ENCODE results near the gene SPON1.
"Not testable (repeated sequence)": the region's sequence is repeated elsewhere in the genome, so short reads cannot be mapped to it uniquely, and the experiment has no call there.

Gene SPON1

DNA sequence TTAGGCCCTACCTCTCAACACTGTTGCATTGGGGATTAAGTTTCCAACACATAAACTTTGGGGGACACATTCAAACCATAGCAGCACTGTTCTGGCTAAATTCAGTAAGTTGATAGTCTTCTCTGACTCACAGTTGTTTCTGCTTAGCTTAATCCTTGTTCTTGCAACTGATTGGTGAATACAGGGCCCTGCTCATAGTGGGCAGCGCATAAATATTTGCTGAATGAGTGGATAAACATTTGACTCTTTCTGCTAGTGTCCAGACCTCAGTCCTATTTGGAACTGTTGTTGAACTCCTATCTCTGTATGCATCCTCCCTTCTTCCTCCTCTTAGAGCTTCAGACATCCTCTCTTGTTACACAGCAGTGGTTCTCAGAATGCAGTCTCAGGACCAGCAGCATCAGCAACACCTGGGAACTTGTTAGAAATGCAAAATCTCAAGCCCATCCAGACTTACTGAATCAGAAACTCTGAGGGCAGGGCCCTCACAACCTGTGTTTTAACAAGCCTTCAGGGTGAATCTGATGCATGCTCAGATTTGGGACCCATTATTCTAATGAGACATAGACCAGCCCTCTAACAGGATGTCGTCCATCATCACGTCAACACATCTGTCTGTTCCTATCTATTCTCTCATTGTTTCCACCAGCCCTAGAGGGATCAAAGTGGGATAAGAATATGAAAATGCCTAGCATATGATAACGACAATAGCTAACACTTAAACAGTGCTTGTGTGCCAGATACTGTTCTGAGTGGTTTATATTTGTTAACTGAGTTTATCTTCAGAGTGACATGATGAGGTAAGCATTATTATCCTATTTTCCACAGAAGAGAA lies 22.3 kb downstream of the SPON1 start:
- DNase-seq: no peak

DNA sequence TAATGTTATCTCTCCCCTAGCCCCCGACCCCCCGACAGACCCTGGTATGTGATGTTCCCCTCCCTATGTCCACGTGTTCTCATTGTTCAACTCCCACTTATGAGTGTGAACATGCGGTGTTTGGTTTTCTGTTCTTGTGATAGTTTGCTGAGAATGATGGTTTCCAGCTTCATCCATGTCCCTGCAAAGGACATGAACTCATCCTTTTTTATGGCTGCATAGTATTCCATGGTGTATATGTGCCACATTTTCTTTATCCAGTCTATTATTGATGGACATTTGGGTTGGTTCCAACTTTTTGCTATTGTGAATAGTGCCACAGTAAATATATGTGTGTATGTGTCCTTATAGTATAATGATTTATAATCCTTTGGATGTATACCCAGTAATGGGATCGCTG lies 24.2 kb downstream of the SPON1 start:
- DNase-seq: not testable (repeated sequence)

DNA sequence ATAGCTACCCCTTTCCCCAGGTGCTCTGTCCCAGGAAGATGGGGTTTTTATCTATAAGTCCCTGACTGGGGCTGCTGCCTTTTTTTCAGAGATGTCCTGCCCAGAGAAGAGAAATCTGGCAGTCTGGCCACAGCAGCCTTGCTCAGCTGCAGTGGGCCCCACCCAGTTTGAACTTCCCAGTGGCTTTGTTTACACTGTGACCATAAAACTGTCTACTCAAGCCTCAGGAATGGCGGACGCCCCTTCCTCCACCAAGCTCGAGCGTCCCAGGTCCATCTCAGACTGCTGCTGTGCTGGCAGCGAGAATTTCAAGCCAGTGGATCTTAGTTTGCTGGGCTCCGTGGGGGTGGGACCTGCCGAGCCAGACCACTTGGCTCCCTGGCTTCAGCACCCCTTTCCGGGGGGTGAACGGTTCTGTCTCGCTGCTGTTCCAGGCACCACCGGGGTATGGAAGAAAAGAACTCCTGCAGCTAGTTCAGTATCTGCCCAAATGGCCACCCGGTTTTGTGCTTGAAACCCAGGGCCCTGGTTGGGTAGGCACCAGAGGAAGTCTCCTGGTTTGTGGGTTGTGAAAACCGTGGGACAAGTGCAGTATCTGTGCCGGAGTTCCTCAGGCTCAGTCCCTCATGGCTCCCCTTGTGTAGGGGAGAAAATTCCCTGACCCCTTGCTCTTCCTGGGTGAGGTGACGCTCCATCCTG lies 29.8 kb downstream of the SPON1 start:
- not testable (repeated sequence) for DNase-seq

DNA sequence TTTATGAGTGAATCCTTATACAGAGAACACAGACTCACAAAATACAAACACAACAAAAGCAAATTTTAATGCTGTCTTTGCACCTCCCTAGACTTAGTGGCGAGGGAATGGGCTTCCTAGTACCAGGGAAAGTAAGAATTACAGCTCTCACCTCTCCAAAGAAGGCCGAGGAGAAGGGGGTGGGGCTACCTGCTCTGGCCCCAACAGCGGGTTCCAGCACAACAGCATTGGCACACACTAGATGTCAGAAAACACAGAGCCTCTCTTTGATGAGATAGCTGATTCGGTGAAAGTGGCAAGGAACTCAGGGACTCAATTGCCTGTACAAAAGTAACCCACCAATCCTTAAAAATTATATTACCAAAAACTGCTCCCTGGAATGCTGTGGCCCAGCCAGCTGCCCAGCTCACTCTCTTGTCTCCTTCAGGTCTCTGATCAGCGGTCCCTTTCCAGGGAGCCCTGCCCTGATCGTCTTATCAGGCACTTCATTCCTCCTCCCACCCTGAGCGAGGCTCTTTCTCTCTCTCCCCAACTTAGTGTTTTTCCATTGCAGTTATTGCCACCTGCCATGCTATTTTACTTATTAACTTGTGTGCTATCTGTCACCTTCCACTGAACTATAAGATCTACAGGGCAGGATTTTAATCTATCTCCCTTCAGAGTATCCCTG lies 30.7 kb downstream of the SPON1 start:
- no peak for DNase-seq

DNA sequence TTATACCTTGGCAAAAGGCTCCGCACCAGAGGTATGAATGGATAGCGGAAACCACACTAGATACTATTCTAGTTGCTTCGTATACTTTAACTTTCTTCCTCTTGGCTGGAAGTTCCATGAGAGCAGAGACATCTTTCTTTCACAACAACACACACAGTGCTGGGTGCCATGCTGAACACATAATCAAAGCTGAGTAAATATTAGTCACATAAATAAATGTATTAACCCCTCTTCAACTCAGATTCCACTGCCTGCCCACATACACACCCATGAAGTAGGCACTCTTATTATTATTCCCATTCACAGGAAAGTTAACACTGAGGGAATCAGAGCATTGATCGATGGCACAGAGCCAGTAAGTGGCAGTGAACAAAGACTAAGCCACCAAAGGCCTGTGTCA lies 35.4 kb downstream of the SPON1 start:
- no peak for DNase-seq

DNA sequence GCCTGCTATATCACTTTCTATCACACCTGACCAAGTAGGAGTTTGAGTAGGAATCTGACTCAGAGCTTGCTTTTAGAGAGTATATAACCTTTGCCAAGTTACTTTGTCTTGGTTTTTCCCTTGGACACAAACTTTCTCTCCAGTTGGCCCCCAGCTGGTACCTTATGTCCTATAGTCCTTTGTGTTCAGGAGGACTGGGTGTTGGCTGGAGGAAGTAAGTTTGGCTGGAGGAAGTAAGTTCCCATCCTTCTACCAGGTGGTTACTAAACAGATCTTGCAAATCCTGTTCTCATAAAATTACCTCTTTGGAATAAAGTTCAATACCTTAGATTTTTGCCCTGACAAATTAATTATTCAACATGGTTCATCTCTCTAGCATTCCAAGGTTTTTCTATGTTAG lies 37.2 kb downstream of the SPON1 start:
- DNase-seq: no peak

DNA sequence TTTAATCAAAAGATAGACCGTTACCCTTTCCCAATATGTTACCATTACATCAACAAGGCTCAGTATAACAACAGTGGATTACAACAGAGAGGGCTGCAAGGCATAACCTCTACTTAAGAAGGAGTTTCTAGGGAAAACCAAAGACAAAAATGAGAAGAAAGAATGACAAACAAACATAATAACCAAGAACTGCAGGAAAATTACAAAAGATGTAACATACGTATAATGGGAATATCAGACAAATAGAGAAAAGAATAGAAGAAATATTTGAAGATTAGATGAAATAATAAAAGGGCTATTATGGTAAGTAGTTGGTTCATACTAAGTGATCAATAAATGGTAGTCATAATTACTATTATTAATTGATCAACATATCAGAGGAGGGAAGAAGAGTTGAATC lies 39.1 kb downstream of the SPON1 start:
- DNase-seq: no peak

DNA sequence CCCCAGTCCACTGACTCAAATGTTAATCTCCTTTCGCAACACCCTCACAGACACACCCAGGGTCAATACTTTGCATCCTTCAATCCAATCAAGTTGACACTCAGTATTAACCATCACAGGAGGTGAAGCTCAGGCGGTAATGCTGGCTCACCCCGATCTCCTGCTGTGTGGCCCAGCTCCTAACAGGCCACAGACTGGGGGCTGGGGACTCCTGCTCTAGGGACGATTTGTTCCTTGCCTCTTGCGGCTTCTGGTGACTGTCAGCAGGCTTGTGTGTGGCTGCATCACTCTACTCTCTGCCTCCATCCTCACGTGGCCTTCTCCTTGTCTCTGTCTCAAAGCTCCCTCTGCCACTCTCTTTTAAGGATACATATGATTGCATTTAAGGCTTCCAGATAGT lies 45.0 kb downstream of the SPON1 start:
- DNase-seq: no peak

GRCh38 chr11:14010665-14011064 lies 48.1 kb downstream of the SPON1 start:
- no peak for DNase-seq

GRCh38 chr11:14012846-14013245 lies 50.3 kb downstream of the SPON1 start:
- no peak for DNase-seq

GRCh38 chr11:14015711-14016110 lies 53.2 kb downstream of the SPON1 start:
- DNase-seq: no peak

DNA sequence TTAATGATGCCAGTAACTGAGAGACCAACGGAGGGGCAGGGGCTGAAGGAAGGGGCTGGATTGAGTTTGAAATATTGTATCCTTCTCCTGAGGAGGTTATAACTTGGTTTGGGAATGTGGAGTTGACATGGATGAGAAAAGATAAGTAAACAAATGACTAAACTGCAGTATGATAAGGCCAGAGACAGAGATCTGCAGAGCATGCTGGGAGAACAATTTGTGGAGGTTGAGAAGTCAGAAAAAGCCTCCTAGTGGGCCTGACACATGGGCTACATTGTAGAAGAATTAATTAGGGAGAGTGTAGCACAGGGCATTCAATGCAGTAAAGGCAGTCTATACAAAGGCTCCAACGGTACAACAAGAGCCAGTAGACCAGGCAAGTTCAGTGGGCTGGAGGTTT lies 55.9 kb downstream of the SPON1 start:
- no peak for DNase-seq

DNA sequence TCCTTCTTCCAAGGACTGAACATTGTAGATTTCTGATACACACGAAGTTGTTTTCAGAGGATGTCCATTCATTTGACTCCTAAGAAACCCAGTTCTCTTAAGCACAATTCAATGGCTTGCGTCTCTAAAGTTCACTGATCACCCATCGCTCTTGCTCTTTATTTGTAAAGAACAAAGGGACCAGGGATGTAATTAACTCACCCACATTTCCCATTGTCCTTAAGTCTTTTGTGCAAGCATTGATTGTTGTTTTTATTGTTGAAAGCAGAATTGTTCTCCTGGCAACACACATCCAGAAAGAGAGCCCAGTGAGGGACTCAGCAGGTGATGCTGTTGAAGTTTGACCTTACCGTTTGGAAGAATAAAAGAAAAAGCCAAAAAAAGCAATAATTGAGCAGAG lies 59.2 kb downstream of the SPON1 start:
- DNase-seq: no peak

DNA sequence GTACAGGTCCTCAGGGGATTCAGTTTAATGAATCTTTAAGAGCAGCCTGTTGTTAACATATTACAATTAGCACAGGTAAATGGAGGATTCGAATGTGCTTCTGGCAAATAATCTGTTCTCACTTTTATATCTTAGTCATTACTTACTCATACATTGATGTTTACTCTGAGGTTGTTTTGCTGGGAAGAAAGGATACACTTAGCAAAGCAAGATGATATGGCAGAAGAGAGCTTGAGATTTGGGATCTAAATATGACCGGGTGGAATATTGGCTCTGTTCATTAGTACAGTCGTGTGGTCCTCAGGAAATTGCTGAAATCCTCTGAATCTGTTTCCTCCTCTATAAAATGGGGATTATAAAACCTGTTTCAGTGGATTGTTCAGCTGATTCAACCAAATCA lies 59.7 kb downstream of the SPON1 start:
- no peak for DNase-seq

GRCh38 chr11:14022821-14023220 lies 60.3 kb downstream of the SPON1 start:
- DNase-seq: no peak

GRCh38 chr11:14026961-14027360 lies 64.4 kb downstream of the SPON1 start:
- DNase-seq: no peak

- no peak for DNase-seq
Measured at GRCh38 chr11:14027525-14027924, 65.0 kb downstream of the SPON1 start.

GRCh38 chr11:14029440-14029839 lies 66.9 kb downstream of the SPON1 start:
- no peak for DNase-seq

- DNase-seq: peak; percentile 1
Measured at GRCh38 chr11:14029971-14030920, 67.7 kb downstream of the SPON1 start.

DNA sequence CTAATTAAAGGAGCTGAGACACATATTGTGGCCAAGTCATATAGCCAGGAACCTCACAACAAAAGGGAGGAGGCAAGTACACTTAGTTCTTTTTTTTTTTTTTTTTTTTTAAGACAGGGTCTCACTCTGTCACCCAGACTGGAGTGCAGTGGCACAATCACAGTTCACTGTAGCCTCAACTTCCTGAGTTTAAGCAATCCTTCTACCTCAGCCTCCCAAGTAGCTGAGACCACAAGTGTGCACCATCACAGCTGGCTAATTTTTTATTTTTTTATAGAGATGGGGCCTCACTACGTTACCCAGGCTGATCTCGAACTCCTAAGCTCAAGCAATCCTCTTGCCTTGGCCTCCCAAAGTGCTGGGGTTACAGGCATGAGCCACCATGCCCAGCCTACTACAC lies 73.0 kb downstream of the SPON1 start:
- not testable (repeated sequence) for DNase-seq

GRCh38 chr11:14036469-14036868 lies 73.9 kb downstream of the SPON1 start:
- DNase-seq: no peak

DNA sequence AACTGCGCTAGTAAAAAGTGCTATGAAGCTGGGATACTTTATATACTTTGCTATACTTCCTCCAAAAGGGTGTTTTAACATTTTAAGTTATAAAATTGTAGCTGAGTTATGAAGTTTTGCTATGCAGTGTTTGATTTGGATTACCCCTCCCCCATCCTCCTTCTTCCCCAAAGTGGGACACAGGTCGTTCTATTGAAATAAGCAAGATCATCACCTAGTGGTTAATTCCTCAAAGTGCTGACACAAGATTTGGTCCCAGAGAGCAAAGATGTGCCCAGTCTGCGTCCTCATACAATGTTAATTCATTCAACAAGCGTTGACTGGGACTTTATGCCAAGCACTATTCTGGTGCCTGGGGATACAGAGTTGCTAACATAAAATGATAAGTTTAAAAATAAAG lies 78.5 kb downstream of the SPON1 start:
- no peak for DNase-seq

GRCh38 chr11:14041565-14041964 lies 79.0 kb downstream of the SPON1 start:
- DNase-seq: no peak

Measured in SHP77 treated with DMSO at 0.1 percent for 48 hours (cell line).